Subcutaneous abdominal adipose tissue (tissue), 5 donors: Measurements from ENCODE around the gene SSMEM1.
"Not testable (repeated sequence)": the region's sequence is repeated elsewhere in the genome, so short reads cannot be mapped to it uniquely, and the experiment has no call there.

Experiments
- H3K27ac ChIP-seq: one replicate; pipeline ENCODE4 v1.7.0; 2013; ENCODE audit warnings: low read depth, mild to moderate bottlenecking, inconsistent platforms, low read length, moderate library complexity
- H3K27me3 ChIP-seq, 5 donors: one replicate each; pipeline ENCODE4 v1.7.0; 2013; ENCODE audit warnings: low read length in 5 of 5, inconsistent platforms in 1 of 5; ENCODE audit not compliant: control insufficient read depth in 5 of 5, insufficient read depth in 4 of 5
- H3K36me3 ChIP-seq, 5 donors: one replicate each; pipeline ENCODE4 v1.7.0; 2013; ENCODE audit warnings: low read length in 5 of 5; ENCODE audit not compliant: control insufficient read depth in 5 of 5, insufficient read depth in 5 of 5
- H3K4me1 ChIP-seq, 5 donors: one replicate each; pipeline ENCODE4 v1.7.0; 2013; ENCODE audit warnings: low read length in 5 of 5, mild to moderate bottlenecking in 3 of 5, moderate library complexity in 1 of 5; ENCODE audit not compliant: control insufficient read depth in 5 of 5, insufficient read depth in 5 of 5
- H3K4me3 ChIP-seq, 5 donors: one replicate each; pipeline ENCODE4 v1.7.0; 2013; ENCODE audit warnings: low read length in 5 of 5, low read depth in 1 of 5
- H3K9ac ChIP-seq, 5 donors: one replicate each; pipeline ENCODE4 v1.7.0; 2013; ENCODE audit warnings: low read length in 5 of 5, mild to moderate bottlenecking in 4 of 5, moderate library complexity in 3 of 5
- H3K9me3 ChIP-seq, 5 donors: one replicate each; pipeline ENCODE4 v1.7.0; 2013; ENCODE audit warnings: low read length in 5 of 5; ENCODE audit not compliant: control insufficient read depth in 5 of 5
- donor health status: healthy.
- donor health status: healthy.
- donor health status: healthy.
- donor health status: healthy.
- donor health status: healthy.

SSMEM1 gene

DNA sequence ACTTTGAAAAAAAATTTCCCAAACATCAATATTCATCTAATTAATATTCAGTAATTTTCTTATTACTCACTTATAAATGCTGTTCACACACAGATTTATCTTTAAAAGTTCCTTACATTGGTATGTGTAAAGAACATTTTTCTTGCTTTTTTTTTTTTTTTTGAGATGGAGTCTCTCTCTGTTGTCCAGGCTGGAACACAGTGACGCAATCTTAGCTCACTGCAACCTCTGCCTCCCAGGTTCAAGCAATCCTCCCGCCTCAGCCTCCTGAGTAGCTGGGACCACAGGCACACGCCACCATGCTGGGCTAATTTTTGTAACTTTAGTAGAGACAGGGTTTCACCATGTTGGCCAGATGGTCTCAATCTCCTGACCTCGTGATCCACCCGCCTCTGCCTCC, 23.3 kb upstream of the SSMEM1 start:
- not testable (repeated sequence) for H3K4me1 ChIP-seq, H3K27me3 ChIP-seq, H3K9me3 ChIP-seq, H3K27ac ChIP-seq, H3K4me3 ChIP-seq, H3K9ac ChIP-seq
- peaks cover 23 to 48% (median 39%) of the 10 kb centered on the region in 5 donors for H3K36me3 ChIP-seq

DNA sequence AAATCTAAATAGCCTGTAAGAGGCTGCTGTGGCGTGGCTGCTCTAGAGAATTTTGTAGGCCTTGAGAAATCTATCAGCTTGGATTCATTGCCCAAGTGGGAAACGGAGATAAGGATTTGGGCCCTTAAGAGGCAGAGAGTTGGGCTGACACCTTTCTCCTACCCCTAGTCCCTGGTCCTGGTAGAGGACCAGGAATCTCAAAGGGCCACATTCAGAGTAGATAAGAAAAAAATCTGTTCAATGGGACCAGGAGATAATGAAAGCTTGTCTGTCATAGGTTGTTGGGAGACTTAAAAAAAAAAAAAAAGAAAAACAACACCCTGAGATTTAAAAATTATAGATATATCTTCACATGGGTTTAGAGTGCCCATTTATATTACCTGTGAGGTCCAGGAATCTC, 20.3 kb upstream of the SSMEM1 start:
- H3K36me3 ChIP-seq = peaks cover 28 to 45% (median 30%) of the 10 kb centered on the region in 5 donors
- H3K27ac ChIP-seq = no peak overlapping the region
- H3K4me3 ChIP-seq = no peak overlapping the region
- H3K9me3 ChIP-seq = no peaks in the 10 kb centered on the region
- H3K27me3 ChIP-seq = no peaks in the 10 kb centered on the region
- no peak overlapping the region for H3K9ac ChIP-seq
- no peaks in the 10 kb centered on the region for H3K4me1 ChIP-seq

DNA sequence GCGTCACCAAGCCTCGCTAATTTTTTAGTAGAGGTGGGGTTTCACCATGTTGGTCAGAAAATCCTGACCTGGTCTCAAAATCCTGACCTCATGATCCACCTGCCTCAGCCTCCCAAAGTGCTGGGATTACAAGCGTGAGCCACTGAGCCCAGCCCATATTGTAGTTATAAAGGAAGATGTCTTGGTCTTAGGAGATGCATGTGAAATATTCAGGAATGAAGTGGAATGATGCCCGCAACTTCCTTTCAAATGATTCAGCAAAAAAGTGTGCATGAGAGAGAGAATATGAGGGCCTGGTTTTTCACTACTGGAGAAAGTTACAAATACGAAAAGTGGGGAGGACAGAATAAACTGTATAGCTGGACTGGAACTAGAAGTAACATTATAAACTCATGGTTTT, 18.3 kb upstream of the SSMEM1 start:
- Histone ChIP-seq H3K4me1 (no peaks in the 10 kb centered on the region), H3K4me3 (no peak overlapping the region), H3K36me3 (peaks cover 19 to 45% (median 25%) of the 10 kb centered on the region in 5 donors), H3K9ac (no peak overlapping the region), H3K27ac (no peak overlapping the region), H3K27me3 (no peaks in the 10 kb centered on the region), H3K9me3 (no peaks in the 10 kb centered on the region)

DNA sequence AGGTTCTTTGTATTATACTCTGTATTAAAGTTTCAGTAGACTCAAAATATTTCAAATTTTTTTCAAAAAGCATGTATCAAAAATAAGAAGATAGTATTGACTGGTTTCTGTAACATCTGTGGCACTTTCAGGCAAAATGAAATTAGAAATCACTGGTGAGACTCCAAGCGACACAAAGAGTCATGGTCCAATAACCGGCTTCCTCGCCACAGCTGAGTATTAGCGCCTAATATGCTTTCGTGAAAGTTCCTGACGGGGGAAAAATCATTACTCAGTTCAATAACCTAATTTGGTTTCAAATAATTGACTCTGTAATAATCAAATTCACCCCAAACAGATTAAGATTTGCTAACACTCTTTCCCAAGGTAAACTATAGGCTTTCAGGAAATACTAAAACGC, 15.9 kb upstream of the SSMEM1 start:
- H3K9me3 ChIP-seq = no peaks in the 10 kb centered on the region
- H3K9ac ChIP-seq = no peak overlapping the region
- H3K27ac ChIP-seq = no peak overlapping the region
- no peaks in the 10 kb centered on the region for H3K27me3 ChIP-seq
- H3K4me3 ChIP-seq = no peak overlapping the region
- no peaks in the 10 kb centered on the region for H3K4me1 ChIP-seq
- H3K36me3 ChIP-seq = peaks cover 17 to 43% (median 27%) of the 10 kb centered on the region in 5 donors

DNA sequence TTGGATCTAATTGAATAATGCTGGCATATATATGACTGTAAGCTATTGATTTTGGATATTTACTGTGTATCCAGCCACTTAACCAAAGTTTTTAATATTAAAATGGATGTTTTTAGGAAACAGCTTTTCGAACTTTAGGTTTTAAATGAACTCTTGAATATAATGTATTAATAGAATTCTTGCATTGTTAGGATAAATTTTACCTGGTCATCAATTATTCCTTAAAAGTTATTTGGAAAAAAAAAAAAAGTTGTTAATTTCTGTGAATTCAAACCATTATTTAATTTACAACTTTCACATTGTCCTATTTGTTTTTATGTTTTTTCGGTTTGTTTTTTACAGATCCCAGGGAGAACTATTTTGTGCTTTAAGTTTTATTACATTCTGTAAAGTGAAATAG, 12.3 kb upstream of the SSMEM1 start:
- no peaks in the 10 kb centered on the region for H3K27me3 ChIP-seq
- H3K4me1 ChIP-seq = no peaks in the 10 kb centered on the region
- peaks cover 29 to 50% (median 32%) of the 10 kb centered on the region in 5 donors for H3K36me3 ChIP-seq
- no peak overlapping the region for H3K4me3 ChIP-seq
- H3K9me3 ChIP-seq = no peaks in the 10 kb centered on the region
- no peak overlapping the region for H3K9ac ChIP-seq
- H3K27ac ChIP-seq = no peak overlapping the region

DNA sequence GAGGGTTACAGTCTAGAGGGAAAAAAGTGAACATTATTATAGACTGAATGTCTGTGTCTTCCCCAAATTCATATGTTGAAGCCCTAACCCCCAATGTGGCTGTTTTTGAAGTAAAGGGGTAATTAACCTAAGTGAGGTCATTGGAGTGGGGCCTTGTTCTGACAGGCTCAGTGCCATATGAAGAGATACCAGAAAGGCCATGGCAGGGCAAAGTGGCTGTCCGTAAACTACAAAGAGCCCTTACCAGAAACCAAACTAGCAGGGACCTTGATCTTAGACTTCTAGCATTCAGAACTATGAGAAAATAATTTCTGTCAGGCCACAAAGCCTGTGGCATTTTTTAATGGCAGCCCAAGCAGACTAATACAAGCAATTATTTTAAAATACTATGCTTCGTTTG, 11.2 kb upstream of the SSMEM1 start:
- Histone ChIP-seq H3K4me3 (no peak overlapping the region), H3K27ac (no peak overlapping the region), H3K27me3 (no peaks in the 10 kb centered on the region), H3K36me3 (peaks cover 30 to 47% (median 39%) of the 10 kb centered on the region in 5 donors), H3K4me1 (no peaks in the 10 kb centered on the region), H3K9ac (no peak overlapping the region), H3K9me3 (no peaks in the 10 kb centered on the region)

DNA sequence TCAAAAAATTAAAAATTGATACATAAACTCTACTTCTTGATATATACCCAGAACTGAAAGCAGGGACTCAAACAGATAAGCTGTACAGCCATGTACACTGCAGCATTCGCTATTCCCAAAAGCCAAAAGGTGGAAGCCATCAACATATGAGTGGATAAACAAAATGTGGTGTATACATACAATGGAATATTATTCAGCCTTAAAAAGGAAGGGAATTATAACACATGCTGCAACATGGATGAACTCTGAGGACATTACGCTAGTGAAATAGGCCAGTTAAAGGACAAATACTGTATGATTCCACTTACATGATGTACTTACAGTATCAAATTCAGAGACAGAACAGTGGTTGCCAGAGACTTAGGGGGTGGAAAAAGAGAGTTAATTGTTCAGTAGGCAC, 10.6 kb upstream of the SSMEM1 start:
- Histone ChIP-seq H3K27me3 (no peaks in the 10 kb centered on the region), H3K27ac (no peak overlapping the region), H3K4me1 (no peaks in the 10 kb centered on the region), H3K36me3 (peaks cover 31 to 47% (median 39%) of the 10 kb centered on the region in 5 donors), H3K9me3 (no peaks in the 10 kb centered on the region), H3K9ac (no peak overlapping the region), H3K4me3 (no peak overlapping the region)

DNA sequence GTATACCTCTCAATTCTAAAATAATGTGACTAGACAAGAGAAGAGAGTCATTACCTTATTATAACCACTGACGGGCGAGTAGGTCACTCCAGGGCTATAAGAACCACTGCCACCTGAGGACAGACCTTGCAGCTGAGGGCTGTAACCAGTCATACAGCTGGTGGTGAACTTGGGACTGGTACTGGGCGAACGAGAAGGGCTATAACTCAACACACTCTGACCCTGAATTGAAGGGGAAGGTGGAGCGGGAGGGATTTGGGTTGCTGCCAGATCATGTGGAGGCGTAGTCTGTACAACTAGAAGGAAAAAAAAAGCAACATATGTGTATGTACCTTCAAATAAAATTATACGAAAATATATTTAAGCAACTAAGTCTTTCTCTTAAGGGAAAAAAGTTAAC, 5.9 kb upstream of the SSMEM1 start:
- Histone ChIP-seq H3K9ac (no peak overlapping the region), H3K27ac (no peak overlapping the region), H3K4me3 (no peak overlapping the region), H3K9me3 (no peaks in the 10 kb centered on the region), H3K36me3 (peaks cover 23 to 39% (median 30%) of the 10 kb centered on the region in 5 donors), H3K27me3 (no peaks in the 10 kb centered on the region), H3K4me1 (peaks cover 0 to 12% (median 9%) of the 10 kb centered on the region in 5 donors)

DNA sequence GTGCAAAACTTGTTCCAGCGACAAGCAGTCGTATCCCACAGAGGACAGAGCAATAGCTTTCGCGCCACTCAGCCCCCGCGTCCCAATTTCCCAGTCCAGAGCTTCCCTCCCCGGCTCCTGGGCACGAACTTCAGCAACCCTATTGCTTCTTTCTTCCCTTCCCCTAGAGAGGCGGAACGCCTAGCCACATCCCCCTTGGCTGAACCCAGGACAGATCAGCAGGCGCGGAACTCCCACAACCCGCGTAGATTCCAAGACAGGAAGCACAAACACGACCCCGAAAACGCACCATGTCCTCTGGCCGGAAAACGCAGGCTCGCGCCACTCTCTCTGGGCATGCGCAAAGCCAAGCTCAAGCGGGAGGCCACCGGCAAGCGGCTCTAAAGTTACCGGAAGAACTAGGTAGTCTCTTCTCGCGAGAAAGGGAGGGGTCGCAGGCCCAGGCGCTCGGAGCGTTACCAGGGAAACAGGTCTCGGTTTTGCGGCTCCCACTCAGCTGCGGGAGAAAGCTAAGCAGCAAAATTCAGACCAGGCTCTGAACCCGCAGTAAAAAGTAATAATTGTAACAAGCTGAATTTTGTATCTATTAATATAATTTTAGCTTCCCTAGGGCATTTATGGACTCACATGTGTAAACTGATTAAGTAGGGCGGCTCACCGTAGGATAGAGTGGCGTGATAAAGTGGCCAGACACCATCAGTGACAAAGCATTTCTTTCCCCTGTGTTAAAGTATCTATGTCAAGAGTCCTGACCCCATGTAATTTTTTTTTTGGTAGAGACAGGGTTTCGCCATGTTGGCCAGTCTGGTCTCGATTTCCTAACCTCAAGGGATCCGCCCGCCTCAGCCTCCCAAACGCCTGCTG, 2.3 kb upstream of the SSMEM1 start, which contains the start of gene TMEM209:
Gene TMEM209 (minus strand): TSS at position 323 of the 864 bp plus-strand sequence. CDS start 31 bp downstream, at position 292.
- no peaks in the 10 kb centered on the region for H3K9me3 ChIP-seq
- peak within 1 kb of the TSS; percentile 78 to 98 (median 90) for H3K4me3 ChIP-seq
- peaks cover 12 to 26% (median 18%) of the 10 kb centered on the region in 5 donors for H3K36me3 ChIP-seq
- H3K4me1 ChIP-seq = peaks cover 0 to 12% (median 9%) of the 10 kb centered on the region in 5 donors
- peak within 1 kb of the TSS; percentile 84 for H3K27ac ChIP-seq
- peak within 1 kb of the TSS; percentile 69 to 96 (median 92) for H3K9ac ChIP-seq
- no peaks in the 10 kb centered on the region for H3K27me3 ChIP-seq

DNA sequence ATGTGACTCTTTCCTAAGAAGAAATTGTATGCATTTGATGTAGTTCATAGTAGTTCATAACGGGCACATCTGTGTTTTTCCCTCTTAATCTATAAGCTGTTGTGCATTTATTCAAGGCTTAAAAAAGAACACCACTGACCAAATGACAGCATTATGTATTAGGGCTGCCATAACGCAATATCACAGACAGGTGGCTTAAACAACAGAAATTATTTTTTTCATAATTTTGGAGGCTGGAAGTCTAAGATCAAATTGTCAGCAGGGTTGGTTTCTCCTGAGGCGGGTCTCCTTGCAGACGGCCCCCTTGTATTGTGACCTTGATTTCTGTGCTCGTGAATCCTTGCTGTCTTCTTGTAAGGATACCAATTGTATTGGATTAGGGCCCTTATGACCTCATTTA, 627 bp upstream of the SSMEM1 start:
- Histone ChIP-seq H3K4me3 (no peak overlapping the region), H3K9ac (no peak overlapping the region), H3K4me1 (peaks cover 0 to 12% (median 9%) of the 10 kb centered on the region in 5 donors), H3K9me3 (no peaks in the 10 kb centered on the region), H3K27me3 (no peaks in the 10 kb centered on the region), H3K27ac (peak overlapping the region; percentile 37), H3K36me3 (peaks cover 1 to 14% (median 10%) of the 10 kb centered on the region in 5 donors)
